ENCODE measurements around the gene TSPOAP1.

DNA sequence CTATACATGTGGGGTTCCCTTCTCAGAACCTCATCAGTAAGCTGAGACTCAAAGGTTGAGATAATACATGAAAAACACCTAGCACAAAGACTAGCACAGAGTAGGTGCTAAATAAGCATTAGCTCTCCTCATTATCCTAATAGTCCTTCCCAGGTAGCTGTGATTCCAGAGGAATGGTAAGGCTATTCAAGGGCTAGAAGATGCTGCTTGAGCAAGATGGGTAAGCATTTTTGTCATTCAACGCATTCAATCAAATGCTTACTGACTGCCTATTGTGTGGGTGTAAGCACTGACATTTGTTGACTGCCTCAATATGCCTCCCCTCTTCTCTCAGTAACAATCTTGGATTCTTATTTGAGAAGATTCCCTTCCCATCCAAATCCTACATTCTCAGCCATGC is 19.4 kb upstream of the TSPOAP1 start:
- TF ChIP-seq, protein P1, sequence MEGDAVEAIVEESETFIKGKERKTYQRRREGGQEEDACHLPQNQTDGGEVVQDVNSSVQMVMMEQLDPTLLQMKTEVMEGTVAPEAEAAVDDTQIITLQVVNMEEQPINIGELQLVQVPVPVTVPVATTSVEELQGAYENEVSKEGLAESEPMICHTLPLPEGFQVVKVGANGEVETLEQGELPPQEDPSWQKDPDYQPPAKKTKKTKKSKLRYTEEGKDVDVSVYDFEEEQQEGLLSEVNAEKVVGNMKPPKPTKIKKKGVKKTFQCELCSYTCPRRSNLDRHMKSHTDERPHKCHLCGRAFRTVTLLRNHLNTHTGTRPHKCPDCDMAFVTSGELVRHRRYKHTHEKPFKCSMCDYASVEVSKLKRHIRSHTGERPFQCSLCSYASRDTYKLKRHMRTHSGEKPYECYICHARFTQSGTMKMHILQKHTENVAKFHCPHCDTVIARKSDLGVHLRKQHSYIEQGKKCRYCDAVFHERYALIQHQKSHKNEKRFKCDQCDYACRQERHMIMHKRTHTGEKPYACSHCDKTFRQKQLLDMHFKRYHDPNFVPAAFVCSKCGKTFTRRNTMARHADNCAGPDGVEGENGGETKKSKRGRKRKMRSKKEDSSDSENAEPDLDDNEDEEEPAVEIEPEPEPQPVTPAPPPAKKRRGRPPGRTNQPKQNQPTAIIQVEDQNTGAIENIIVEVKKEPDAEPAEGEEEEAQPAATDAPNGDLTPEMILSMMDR (IDR thresholded peaks at IDR 0.05): no peak
- TF ChIP-seq POLR2A (IDR thresholded peaks at IDR 0.05): no peak
